ENCODE results near the gene PAK5. TPM values are rescaled to one million over a fixed set of nuclear protein-coding genes. Genes with fewer than 3 reads are reported as not detected.

PAK5 gene
- total and polyA plus RNA-seq, 2 donors (not counting 1 experiment from before 2014, with no cell fraction given), result not detected

- DNase-seq (ENCODE audit: low read depth in 2 of 2), result no peak
- H3K9me3 ChIP-seq (ENCODE audit: control insufficient read depth, insufficient read depth, low read depth, low read length), result no peaks in the 10 kb centered on the region
- no peak overlapping the region for H3K27ac ChIP-seq (ENCODE audit: insufficient read depth, low read length)
Measured at GRCh38 chr20:9491324-9491723, 347.6 kb downstream of the PAK5 start.

GRCh38 chr20:9490631-9491030 lies 348.2 kb downstream of the PAK5 start:
- Histone ChIP-seq H2AFZ (ENCODE audit: low read length) (no peak overlapping the region), H3K4me2 (ENCODE audit: extremely low read depth, insufficient read depth, low read length) (no peak overlapping the region), H3K4me1 (ENCODE audit: control insufficient read depth, extremely low read depth, insufficient read depth, low read length) (peaks cover 7% of the 10 kb centered on the region), H3K9me3 (ENCODE audit: control insufficient read depth, insufficient read depth, low read depth, low read length) (no peaks in the 10 kb centered on the region), H3K27ac (ENCODE audit: insufficient read depth, low read length) (no peak overlapping the region), H4K20me1 (ENCODE audit: control insufficient read depth, extremely low read depth, insufficient read depth, low read length) (no peaks in the 10 kb centered on the region), H3K79me2 (ENCODE audit: control insufficient read depth, insufficient read depth, low read length) (no peaks in the 10 kb centered on the region), H3K36me3 (ENCODE audit: control insufficient read depth, insufficient read depth, low read length) (no peaks in the 10 kb centered on the region), H3K9ac (ENCODE audit: insufficient read depth, low read length) (no peak overlapping the region), H3K4me3 (replicated peaks in 1 of 4; ENCODE audit: control extremely low read depth in 1 of 4, insufficient read depth in 1 of 4, low read depth in 3 of 4, low read length in 4 of 4) (no peak overlapping the region), H3K27me3 (ENCODE audit: control insufficient read depth, insufficient read depth, low read length) (no peaks in the 10 kb centered on the region)
- TF ChIP-seq EZH2 (IDR thresholded peaks at IDR 0.05; ENCODE audit: low read length, missing control alignments) (no peak), CTCF (conservative IDR thresholded peaks at IDR 0.05 in 1 of 2, IDR thresholded peaks at IDR 0.05 in 1 of 2; ENCODE audit: low read depth in 1 of 2, low read length in 2 of 2) (no peak)
- no peak for DNase-seq (ENCODE audit: low read depth in 2 of 2)

More at GRCh38 chr20:9491324-9491723, 347.6 kb downstream of the PAK5 start:
- Histone ChIP-seq H3K27me3 (ENCODE audit: control insufficient read depth, insufficient read depth, low read length) (no peaks in the 10 kb centered on the region), H3K9ac (ENCODE audit: insufficient read depth, low read length) (no peak overlapping the region), H3K4me3 (replicated peaks in 1 of 4; ENCODE audit: control extremely low read depth in 1 of 4, insufficient read depth in 1 of 4, low read depth in 3 of 4, low read length in 4 of 4) (no peak overlapping the region), H3K36me3 (ENCODE audit: control insufficient read depth, insufficient read depth, low read length) (no peaks in the 10 kb centered on the region), H2AFZ (ENCODE audit: low read length) (no peak overlapping the region), H3K79me2 (ENCODE audit: control insufficient read depth, insufficient read depth, low read length) (no peaks in the 10 kb centered on the region), H4K20me1 (ENCODE audit: control insufficient read depth, extremely low read depth, insufficient read depth, low read length) (no peaks in the 10 kb centered on the region), H3K4me1 (ENCODE audit: control insufficient read depth, extremely low read depth, insufficient read depth, low read length) (peaks cover 7% of the 10 kb centered on the region), H3K4me2 (ENCODE audit: extremely low read depth, insufficient read depth, low read length) (no peak overlapping the region)
- TF ChIP-seq CTCF (conservative IDR thresholded peaks at IDR 0.05 in 1 of 2, IDR thresholded peaks at IDR 0.05 in 1 of 2; ENCODE audit: low read depth in 1 of 2, low read length in 2 of 2) (no peak), EZH2 (IDR thresholded peaks at IDR 0.05; ENCODE audit: low read length, missing control alignments) (no peak)

- no peak overlapping the region for H3K9ac ChIP-seq (ENCODE audit: insufficient read depth, low read length)
- no peak overlapping the region for H3K4me3 ChIP-seq (replicated peaks in 1 of 4; ENCODE audit: control extremely low read depth in 1 of 4, insufficient read depth in 1 of 4, low read depth in 3 of 4, low read length in 4 of 4)
- no peak for DNase-seq (ENCODE audit: low read depth in 2 of 2)
- H4K20me1 ChIP-seq (ENCODE audit: control insufficient read depth, extremely low read depth, insufficient read depth, low read length), result no peaks in the 10 kb centered on the region
- no peak overlapping the region for H2AFZ ChIP-seq (ENCODE audit: low read length)
- H3K79me2 ChIP-seq (ENCODE audit: control insufficient read depth, insufficient read depth, low read length), result no peaks in the 10 kb centered on the region
- H3K27ac ChIP-seq (ENCODE audit: insufficient read depth, low read length), result no peak overlapping the region
- no peaks in the 10 kb centered on the region for H3K27me3 ChIP-seq (ENCODE audit: control insufficient read depth, insufficient read depth, low read length)
- H3K4me1 ChIP-seq (ENCODE audit: control insufficient read depth, extremely low read depth, insufficient read depth, low read length), result peaks cover 7% of the 10 kb centered on the region
- H3K9me3 ChIP-seq (ENCODE audit: control insufficient read depth, insufficient read depth, low read depth, low read length), result no peaks in the 10 kb centered on the region
- no peaks in the 10 kb centered on the region for H3K36me3 ChIP-seq (ENCODE audit: control insufficient read depth, insufficient read depth, low read length)
- H3K4me2 ChIP-seq (ENCODE audit: extremely low read depth, insufficient read depth, low read length), result no peak overlapping the region
- TF ChIP-seq CTCF (conservative IDR thresholded peaks at IDR 0.05 in 1 of 2, IDR thresholded peaks at IDR 0.05 in 1 of 2; ENCODE audit: low read depth in 1 of 2, low read length in 2 of 2) (no peak), EZH2 (IDR thresholded peaks at IDR 0.05; ENCODE audit: low read length, missing control alignments) (no peak)
Measured at GRCh38 chr20:9490161-9490560, 348.7 kb downstream of the PAK5 start.
